OCI-LY7 (cell line): ENCODE results near the gene VBP1. TPM values are rescaled to one million over a fixed set of nuclear protein-coding genes. Genes with fewer than 3 reads are reported as not detected.
A peak's percentile ranks its signal among the peaks of the same experiment; 100 is the strongest.

ENCODE experiments used
- BruUV-seq: library from RNA; stranded (reverse); fragments of 400-500 nt; replicated peaks from 2 replicates; lab custom pipeline; 2021; lab: Mats Ljungman, UMichigan
- CTCF ChIA-PET: fragments of 300-600 bp; sonication (Branson Sonifier 250); formaldehyde crosslinking; loops from one replicate; lab custom pipeline; 2022; ENCODE audit warnings: antibody characterized with exemption; ENCODE audit not compliant: unreplicated experiment; lab: Charles Lee
- POLR2A ChIA-PET: fragments of 300-600 bp; sonication (Branson Sonifier 250); formaldehyde crosslinking; loops from one replicate; lab custom pipeline; 2022; ENCODE audit warnings: antibody characterized with exemption; lab: Charles Lee
- DNase-seq: peaks from one replicate; pipeline ENCODE4 v3.0.0-alpha.2; 2015; ENCODE audit warnings: low spot score
- H2AFZ ChIP-seq: fragments of 200-600 bp; sonication (generic), shearing (Covaris generic); 2 replicates; pipeline ENCODE4 v1.6.1; 2014; ENCODE audit warnings: mild to moderate bottlenecking, antibody characterized with exemption, low read length, moderate library complexity
- H3K27ac ChIP-seq: fragments of 200-600 bp; sonication (generic); 2 replicates; pipeline ENCODE4 v1.5.1; 2014; ENCODE audit warnings: mixed run types, low read depth, mild to moderate bottlenecking, moderate library complexity, low read length, inconsistent platforms; ENCODE audit not compliant: poor library complexity, severe bottlenecking
- H3K36me3 ChIP-seq: fragments of 200-600 bp; sonication (generic); 2 replicates; pipeline ENCODE4 v1.6.1; 2014; ENCODE audit warnings: mild to moderate bottlenecking, antibody characterized with exemption, low read length, moderate library complexity, mixed read lengths; ENCODE audit not compliant: insufficient read depth
- H3K4me1 ChIP-seq: fragments of 200-600 bp; sonication (generic); 2 replicates; pipeline ENCODE4 v1.5.1; 2014; ENCODE audit warnings: mild to moderate bottlenecking, low read length; ENCODE audit not compliant: insufficient read depth, poor library complexity, severe bottlenecking
- H3K4me2 ChIP-seq: fragments of 200-600 bp; sonication (generic); 2 replicates; pipeline ENCODE4 v1.6.1; 2014; ENCODE audit warnings: mild to moderate bottlenecking, low read length
- H3K4me3 ChIP-seq: fragments of 200-600 bp; sonication (generic); 2 replicates; pipeline ENCODE4 v1.5.1; 2014; ENCODE audit warnings: mild to moderate bottlenecking, low read depth, low read length; ENCODE audit not compliant: poor library complexity, severe bottlenecking
- H3K79me2 ChIP-seq: fragments of 200-600 bp; sonication (generic); 2 replicates; pipeline ENCODE4 v1.6.1; 2016; ENCODE audit warnings: low read depth, mild to moderate bottlenecking, low read length, moderate library complexity, mixed read lengths; ENCODE audit not compliant: insufficient read depth
- H3K9me2 ChIP-seq: fragments of 200-600 bp; sonication (generic); 2 replicates; pipeline ENCODE4 v1.6.1; 2016; ENCODE audit warnings: mild to moderate bottlenecking, low read length, mixed read lengths; ENCODE audit not compliant: insufficient read depth
- H3K9me3 ChIP-seq: fragments of 200-600 bp; sonication (generic); 2 replicates; pipeline ENCODE4 v1.6.1; 2014; ENCODE audit warnings: mild to moderate bottlenecking, mixed run types, low read length, mixed read lengths
- H4K20me1 ChIP-seq: fragments of 200-600 bp; sonication (generic); 2 replicates; pipeline ENCODE4 v1.6.1; 2014; ENCODE audit warnings: mild to moderate bottlenecking, antibody characterized with exemption, low read length, moderate library complexity, mixed read lengths; ENCODE audit not compliant: insufficient read depth
- CTCF ChIP-seq: fragments of 200-600 bp; sonication (generic); conservative IDR thresholded peaks from 2 replicates; pipeline ENCODE4 v1.5.1; 2014; ENCODE audit warnings: mild to moderate bottlenecking, antibody characterized with exemption, low read length, moderate library complexity, mixed read lengths
- EZH2phosphoT487 ChIP-seq: fragments of 200-600 bp; sonication (generic); IDR thresholded peaks from 2 replicates; pipeline ENCODE4 v1.6.1; 2018; ENCODE audit warnings: low read depth, borderline replicate concordance, mild to moderate bottlenecking, mixed run types, antibody characterized with exemption, low read length, moderate library complexity, mixed read lengths
- intact Hi-C: fragments of 100-400 bp; cut with micrococcal nuclease; formaldehyde crosslinking; loops from one replicate; pipeline ENCODE4 v1.10.0; 2022; ENCODE audit not compliant: unreplicated experiment
- total RNA-seq, 2 experiments: library from RNA; depleted of rRNA in 1 of 2; stranded (reverse); fragments of >200 nt in 1 of 2; shearing (Covaris generic) in 1 of 2; gene quantifications; 2 replicates each; pipeline ENCODE4 v1.2.3, GENCODE V29; 2014 to 2022

VBP1 gene
- total RNA-seq, 2 experiments from 2014 or later: 42.9 to 63.4 TPM

GRCh38 chrX:155179346-155179997 lies 36.8 kb upstream of the VBP1 start:
- BruUV-seq: no TSS peak
- Histone ChIP-seq H3K79me2 (no peaks in the 10 kb centered on the region), H3K9me2 (no peaks in the 10 kb centered on the region), H3K9me3 (no peaks in the 10 kb centered on the region), H4K20me1 (no peaks in the 10 kb centered on the region), H3K4me3 (no peak overlapping the region), H2AFZ (no peak overlapping the region), H3K4me1 (no peaks in the 10 kb centered on the region), H3K4me2 (no peak overlapping the region), H3K27ac (no peak overlapping the region), H3K36me3 (no peaks in the 10 kb centered on the region)
- ChIA-PET POLR2A (no interaction called here), CTCF (no interaction called here)
- TF ChIP-seq EZH2phosphoT487 (no peak), CTCF (0 out of 2 replicates have a peak, but pooled peaks have one; percentile 26)
- DNase-seq: no peak
- intact Hi-C loops: no loop called here

GRCh38 chrX:155188786-155189185 lies 27.5 kb upstream of the VBP1 start:
- no TSS peak for BruUV-seq
- intact Hi-C loops: no loop called here
- DNase-seq: peak; percentile 2
- no peaks in the 10 kb centered on the region for H3K9me3 ChIP-seq
- H3K9me2 ChIP-seq: no peaks in the 10 kb centered on the region
- ChIA-PET POLR2A (no interaction called here), CTCF (no interaction called here)
- H3K36me3 ChIP-seq: no peaks in the 10 kb centered on the region
- no peak overlapping the region for H3K4me3 ChIP-seq
- TF ChIP-seq EZH2phosphoT487: no peak
- TF ChIP-seq CTCF: no peak
- H3K27ac ChIP-seq: no peak overlapping the region
- no peak overlapping the region for H3K4me2 ChIP-seq
- no peak overlapping the region for H2AFZ ChIP-seq
- H3K4me1 ChIP-seq: no peaks in the 10 kb centered on the region
- no peaks in the 10 kb centered on the region for H3K79me2 ChIP-seq
- no peaks in the 10 kb centered on the region for H4K20me1 ChIP-seq

GRCh38 chrX:155211208-155211607 lies 5.1 kb upstream of the VBP1 start:
- H3K9me2 ChIP-seq: no peaks in the 10 kb centered on the region
- ChIA-PET CTCF (no interaction called here), POLR2A (no interaction called here)
- intact Hi-C loops: no loop called here
- no peak for DNase-seq
- no peaks in the 10 kb centered on the region for H3K9me3 ChIP-seq
- no peak overlapping the region for H3K4me2 ChIP-seq
- peaks cover 7% of the 10 kb centered on the region for H3K4me1 ChIP-seq
- H3K79me2 ChIP-seq: no peaks in the 10 kb centered on the region
- no peaks in the 10 kb centered on the region for H3K36me3 ChIP-seq
- TF ChIP-seq EZH2phosphoT487: no peak
- no peak for TF ChIP-seq CTCF
- BruUV-seq: no TSS peak
- H3K4me3 ChIP-seq: no peak overlapping the region
- no peak overlapping the region for H2AFZ ChIP-seq
- H3K27ac ChIP-seq: no peak overlapping the region
- no peaks in the 10 kb centered on the region for H4K20me1 ChIP-seq
